ENCODE data around the gene HEMGN. TPM values are rescaled to one million over a fixed set of nuclear protein-coding genes. Genes with fewer than 3 reads are reported as not detected.

The HEMGN gene
- polyA plus RNA-seq, 1 donor from 2014 or later = not detected

- Histone ChIP-seq H3K4me3 (ENCODE audit: low read length) (peak overlapping the region; percentile 22), H3K9me2 (ENCODE audit: insufficient read depth, low read length) (no peaks in the 10 kb centered on the region), H3K9ac (ENCODE audit: low read length) (no peak overlapping the region), H3K9me3 (ENCODE audit: low read length) (no peaks in the 10 kb centered on the region), H3K79me2 (replicated peaks; ENCODE audit: insufficient read depth, low read length) (no peaks in the 10 kb centered on the region), H3K27ac (ENCODE audit: low read length) (peak overlapping the region; percentile 62), H4K20me1 (ENCODE audit: insufficient read depth) (no peaks in the 10 kb centered on the region), H3K27me3 (ENCODE audit: insufficient read depth, low read depth, low read length) (peaks cover 69% of the 10 kb centered on the region), H3K4me2 (ENCODE audit: low read length) (peak overlapping the region; percentile 37), H3K36me3 (ENCODE audit: insufficient read depth, low read length) (no peaks in the 10 kb centered on the region), H3F3A (ENCODE audit: insufficient read depth, low read length, poor library complexity, severe bottlenecking) (peaks cover 4% of the 10 kb centered on the region), H2AFZ (ENCODE audit: low read depth, low read length) (no peak overlapping the region)
- no peak for TF ChIP-seq EZH2 (IDR thresholded peaks at IDR 0.05; ENCODE audit: borderline replicate concordance, insufficient read depth, low read length, poor library complexity, severe bottlenecking)
- no peak for TF ChIP-seq RAD21 (conservative IDR thresholded peaks at IDR 0.05)
- TF ChIP-seq, protein P1, sequence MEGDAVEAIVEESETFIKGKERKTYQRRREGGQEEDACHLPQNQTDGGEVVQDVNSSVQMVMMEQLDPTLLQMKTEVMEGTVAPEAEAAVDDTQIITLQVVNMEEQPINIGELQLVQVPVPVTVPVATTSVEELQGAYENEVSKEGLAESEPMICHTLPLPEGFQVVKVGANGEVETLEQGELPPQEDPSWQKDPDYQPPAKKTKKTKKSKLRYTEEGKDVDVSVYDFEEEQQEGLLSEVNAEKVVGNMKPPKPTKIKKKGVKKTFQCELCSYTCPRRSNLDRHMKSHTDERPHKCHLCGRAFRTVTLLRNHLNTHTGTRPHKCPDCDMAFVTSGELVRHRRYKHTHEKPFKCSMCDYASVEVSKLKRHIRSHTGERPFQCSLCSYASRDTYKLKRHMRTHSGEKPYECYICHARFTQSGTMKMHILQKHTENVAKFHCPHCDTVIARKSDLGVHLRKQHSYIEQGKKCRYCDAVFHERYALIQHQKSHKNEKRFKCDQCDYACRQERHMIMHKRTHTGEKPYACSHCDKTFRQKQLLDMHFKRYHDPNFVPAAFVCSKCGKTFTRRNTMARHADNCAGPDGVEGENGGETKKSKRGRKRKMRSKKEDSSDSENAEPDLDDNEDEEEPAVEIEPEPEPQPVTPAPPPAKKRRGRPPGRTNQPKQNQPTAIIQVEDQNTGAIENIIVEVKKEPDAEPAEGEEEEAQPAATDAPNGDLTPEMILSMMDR (IDR thresholded peaks at IDR 0.05; ENCODE audit: poor library complexity, severe bottlenecking) = no peak
- TF ChIP-seq MXI1 (conservative IDR thresholded peaks at IDR 0.05; ENCODE audit: poor library complexity, severe bottlenecking) = no peak
- no peak for TF ChIP-seq TAF1 (IDR thresholded peaks at IDR 0.05; ENCODE audit: low read depth)
- no peak for TF ChIP-seq POLR2AphosphoS5 (IDR thresholded peaks at IDR 0.05)
- no peak for TF ChIP-seq SMC3 (conservative IDR thresholded peaks at IDR 0.05; ENCODE audit: poor library complexity)
- TF ChIP-seq EP300 (conservative IDR thresholded peaks at IDR 0.05; ENCODE audit: poor library complexity, severe bottlenecking) = no peak
Observed at GRCh38 chr9:97940233-97940632, 2.3 kb upstream of the HEMGN start.

DNA sequence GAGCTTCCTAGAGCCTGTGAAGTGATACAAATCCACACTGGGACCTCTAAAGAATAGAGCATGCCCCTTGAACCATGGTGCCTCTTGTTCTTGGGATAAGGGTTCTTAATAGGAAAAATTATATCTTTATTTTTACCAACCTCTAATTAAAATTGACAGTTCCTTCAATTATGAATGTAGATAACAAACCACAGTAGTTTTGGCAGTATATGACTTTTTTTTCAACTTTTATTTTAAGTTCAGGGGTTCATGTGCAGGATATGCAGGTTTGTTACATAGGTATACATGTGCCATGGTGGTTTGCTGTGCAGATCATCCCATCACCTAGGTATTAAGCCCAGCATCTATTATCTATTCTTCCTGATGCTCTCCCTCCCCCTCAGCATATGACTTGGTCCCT lies 974 bp downstream of the HEMGN start:
- no peak overlapping the region for H3K4me2 ChIP-seq (ENCODE audit: low read length)
- no peak overlapping the region for H3K4me3 ChIP-seq (ENCODE audit: low read length)
- no peak overlapping the region for H3K9ac ChIP-seq (ENCODE audit: low read length)
- TF ChIP-seq EZH2 (IDR thresholded peaks at IDR 0.05; ENCODE audit: borderline replicate concordance, insufficient read depth, low read length, poor library complexity, severe bottlenecking) (no peak), TAF1 (IDR thresholded peaks at IDR 0.05; ENCODE audit: low read depth) (no peak), EP300 (conservative IDR thresholded peaks at IDR 0.05; ENCODE audit: poor library complexity, severe bottlenecking) (no peak), SMC3 (conservative IDR thresholded peaks at IDR 0.05; ENCODE audit: poor library complexity) (no peak), MXI1 (conservative IDR thresholded peaks at IDR 0.05; ENCODE audit: poor library complexity, severe bottlenecking) (no peak), POLR2AphosphoS5 (IDR thresholded peaks at IDR 0.05) (no peak), RAD21 (conservative IDR thresholded peaks at IDR 0.05) (no peak)
- TF ChIP-seq, protein P1 (IDR thresholded peaks at IDR 0.05; ENCODE audit: poor library complexity, severe bottlenecking) = no peak
- TF ChIP-seq, protein P2, sequence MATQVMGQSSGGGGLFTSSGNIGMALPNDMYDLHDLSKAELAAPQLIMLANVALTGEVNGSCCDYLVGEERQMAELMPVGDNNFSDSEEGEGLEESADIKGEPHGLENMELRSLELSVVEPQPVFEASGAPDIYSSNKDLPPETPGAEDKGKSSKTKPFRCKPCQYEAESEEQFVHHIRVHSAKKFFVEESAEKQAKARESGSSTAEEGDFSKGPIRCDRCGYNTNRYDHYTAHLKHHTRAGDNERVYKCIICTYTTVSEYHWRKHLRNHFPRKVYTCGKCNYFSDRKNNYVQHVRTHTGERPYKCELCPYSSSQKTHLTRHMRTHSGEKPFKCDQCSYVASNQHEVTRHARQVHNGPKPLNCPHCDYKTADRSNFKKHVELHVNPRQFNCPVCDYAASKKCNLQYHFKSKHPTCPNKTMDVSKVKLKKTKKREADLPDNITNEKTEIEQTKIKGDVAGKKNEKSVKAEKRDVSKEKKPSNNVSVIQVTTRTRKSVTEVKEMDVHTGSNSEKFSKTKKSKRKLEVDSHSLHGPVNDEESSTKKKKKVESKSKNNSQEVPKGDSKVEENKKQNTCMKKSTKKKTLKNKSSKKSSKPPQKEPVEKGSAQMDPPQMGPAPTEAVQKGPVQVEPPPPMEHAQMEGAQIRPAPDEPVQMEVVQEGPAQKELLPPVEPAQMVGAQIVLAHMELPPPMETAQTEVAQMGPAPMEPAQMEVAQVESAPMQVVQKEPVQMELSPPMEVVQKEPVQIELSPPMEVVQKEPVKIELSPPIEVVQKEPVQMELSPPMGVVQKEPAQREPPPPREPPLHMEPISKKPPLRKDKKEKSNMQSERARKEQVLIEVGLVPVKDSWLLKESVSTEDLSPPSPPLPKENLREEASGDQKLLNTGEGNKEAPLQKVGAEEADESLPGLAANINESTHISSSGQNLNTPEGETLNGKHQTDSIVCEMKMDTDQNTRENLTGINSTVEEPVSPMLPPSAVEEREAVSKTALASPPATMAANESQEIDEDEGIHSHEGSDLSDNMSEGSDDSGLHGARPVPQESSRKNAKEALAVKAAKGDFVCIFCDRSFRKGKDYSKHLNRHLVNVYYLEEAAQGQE (IDR thresholded peaks at IDR 0.05; ENCODE audit: borderline replicate concordance) = no peak
- H3F3A ChIP-seq (ENCODE audit: insufficient read depth, low read length, poor library complexity, severe bottlenecking) = peaks cover 4% of the 10 kb centered on the region
- peaks cover 44% of the 10 kb centered on the region for H3K27me3 ChIP-seq (ENCODE audit: insufficient read depth, low read depth, low read length)
- no peak overlapping the region for H2AFZ ChIP-seq (ENCODE audit: low read depth, low read length)
- no peaks in the 10 kb centered on the region for H3K79me2 ChIP-seq (replicated peaks; ENCODE audit: insufficient read depth, low read length)
- no peaks in the 10 kb centered on the region for H4K20me1 ChIP-seq (ENCODE audit: insufficient read depth)
- no peaks in the 10 kb centered on the region for H3K9me2 ChIP-seq (ENCODE audit: insufficient read depth, low read length)
- H3K36me3 ChIP-seq (ENCODE audit: insufficient read depth, low read length) = no peaks in the 10 kb centered on the region
- H3K27ac ChIP-seq (ENCODE audit: low read length) = no peak overlapping the region
- H3K9me3 ChIP-seq (ENCODE audit: low read length) = no peaks in the 10 kb centered on the region
